HG02884 (cell line): ENCODE results near the gene MCM8.

ENCODE experiments used
- ATAC-seq: cut with Tn5 transposase; IDR thresholded peaks from one replicate; pipeline ENCODE4 v1.9.1; 2021; ENCODE audit warnings: mild to moderate bottlenecking, moderate library complexity; ENCODE audit not compliant: unreplicated experiment

MCM8 gene

GRCh38 chr20:5950271-5951031, at the start of gene MCM8, which contains the start of gene TRMT6:
Gene MCM8, plus strand, starts transcription at chr20:5950652. Its CDS starts 1,364 bp downstream, at chr20:5952016.
Gene TRMT6, minus strand, starts transcription at chr20:5950533. Its CDS starts 128 bp downstream, at chr20:5950405.
- peak; percentile 99 for ATAC-seq

- no peak for ATAC-seq
These were observed 49.5 kb upstream of the MCM8 start for GRCh38 chr20:5900908-5901307.

GRCh38 chr20:5908981-5909380, 41.5 kb upstream of the MCM8 start:
- ATAC-seq, result no peak

- ATAC-seq, result no peak
These were observed 40.3 kb upstream of the MCM8 start for GRCh38 chr20:5910186-5910585.

GRCh38 chr20:5913166-5913565, 37.3 kb upstream of the MCM8 start:
- ATAC-seq, result no peak

GRCh38 chr20:5914859-5915258, 35.6 kb upstream of the MCM8 start:
- no peak for ATAC-seq

GRCh38 chr20:5918856-5919625, 31.4 kb upstream of the MCM8 start:
- no peak for ATAC-seq

- no peak for ATAC-seq
These were observed 30.6 kb upstream of the MCM8 start for GRCh38 chr20:5919626-5920544.

- no peak for ATAC-seq
These were observed 29.9 kb upstream of the MCM8 start for GRCh38 chr20:5920581-5920980.

- no peak for ATAC-seq
These were observed 27.0 kb upstream of the MCM8 start for GRCh38 chr20:5923493-5923892.

GRCh38 chr20:5925551-5925950, 24.9 kb upstream of the MCM8 start:
- ATAC-seq, result no peak

GRCh38 chr20:5927749-5928462, 22.5 kb upstream of the MCM8 start:
- no peak for ATAC-seq

- no peak for ATAC-seq
These were observed 21.4 kb upstream of the MCM8 start for GRCh38 chr20:5928836-5929715.

- ATAC-seq, result no peak
These were observed 19.0 kb upstream of the MCM8 start for GRCh38 chr20:5931411-5931810.

GRCh38 chr20:5932796-5933195, 17.7 kb upstream of the MCM8 start:
- no peak for ATAC-seq

GRCh38 chr20:5933802-5934436, 16.5 kb upstream of the MCM8 start:
- ATAC-seq, result no peak

GRCh38 chr20:5935384-5935783, 15.1 kb upstream of the MCM8 start:
- ATAC-seq, result no peak

GRCh38 chr20:5936238-5936637, 14.2 kb upstream of the MCM8 start:
- no peak for ATAC-seq

- ATAC-seq, result no peak
These were observed 11.9 kb upstream of the MCM8 start for GRCh38 chr20:5938456-5939029.
